DND-41 (cell line): ENCODE results near the gene SRP14.

Experiments
- ATAC-seq: fragments of 200-7000 bp; cut with Tn5 transposase; 3 replicates; pipeline ENCODE4 v1.9.1; 2021; ENCODE audit warnings: low read depth; ENCODE audit not compliant: insufficient read depth
- DNase-seq: peaks from one replicate; pipeline ENCODE4 v3.0.0-alpha.2; 2020
- H2AFZ ChIP-seq: 2 replicates; pipeline ENCODE4 v1.6.0; 2012; ENCODE audit warnings: low read depth, low read length
- H3K27ac ChIP-seq: 2 replicates; pipeline ENCODE4 v1.5.1; 2012; ENCODE audit warnings: low read length, inconsistent platforms
- H3K27me3 ChIP-seq: fragments of 200-600 bp; sonication (generic); 2 replicates; pipeline ENCODE4 v1.6.0; 2012; ENCODE audit warnings: low read length, mild to moderate bottlenecking, inconsistent platforms; ENCODE audit not compliant: insufficient read depth, poor library complexity
- H3K36me3 ChIP-seq: 2 replicates; pipeline ENCODE4 v1.5.1; 2012; ENCODE audit warnings: low read length, inconsistent platforms; ENCODE audit not compliant: insufficient read depth
- H3K4me1 ChIP-seq: 2 replicates; pipeline ENCODE4 v1.5.1; 2012; ENCODE audit warnings: mild to moderate bottlenecking, low read length; ENCODE audit not compliant: insufficient read depth
- H3K4me2 ChIP-seq: 2 replicates; pipeline ENCODE4 v1.6.0; 2012; ENCODE audit warnings: mild to moderate bottlenecking, moderate library complexity, low read length, inconsistent platforms; ENCODE audit not compliant: insufficient read depth
- H3K4me3 ChIP-seq, 2 experiments: fragments of 200-600 bp in 1 of 2; shearing (Covaris generic) in 1 of 2; 2 replicates each; pipeline ENCODE4 v1.5.1; 2012 to 2016; ENCODE audit warnings: inconsistent platforms in 2 of 2, low read length in 2 of 2, mild to moderate bottlenecking in 2 of 2, low read depth in 1 of 2, moderate library complexity in 1 of 2
- H3K79me2 ChIP-seq: 2 replicates; pipeline ENCODE4 v1.6.0; 2012; ENCODE audit warnings: low read length, inconsistent platforms; ENCODE audit not compliant: insufficient read depth
- H3K9ac ChIP-seq: 2 replicates; pipeline ENCODE4 v1.6.0; 2012; ENCODE audit warnings: low read depth, mild to moderate bottlenecking, inconsistent platforms, low read length, moderate library complexity
- H3K9me3 ChIP-seq: 2 replicates; pipeline ENCODE4 v1.5.1; 2012; ENCODE audit warnings: low read length, moderate library complexity, mild to moderate bottlenecking, inconsistent platforms; ENCODE audit not compliant: insufficient read depth, severe bottlenecking
- H4K20me1 ChIP-seq: 2 replicates; pipeline ENCODE4 v1.6.0; 2012; ENCODE audit warnings: low read length; ENCODE audit not compliant: insufficient read depth
- CTCF ChIP-seq: IDR thresholded peaks from 2 replicates; pipeline ENCODE4 v1.5.1; 2012; ENCODE audit warnings: borderline replicate concordance, low read length, moderate library complexity, mild to moderate bottlenecking; ENCODE audit not compliant: poor library complexity, severe bottlenecking; ENCODE audit errors: extremely low read depth
- EZH2 ChIP-seq: IDR thresholded peaks from 3 replicates; pipeline ENCODE4 v1.6.1; 2012; ENCODE audit warnings: borderline replicate concordance, low read depth, mild to moderate bottlenecking, moderate library complexity, low read length, inconsistent platforms; ENCODE audit not compliant: severe bottlenecking

SRP14 gene

GRCh38 chr15:40010686-40011085 is 28.3 kb downstream of the SRP14 start:
- no peak for TF ChIP-seq CTCF
- no peak for TF ChIP-seq EZH2
- Histone ChIP-seq H3K36me3 (peaks cover 67% of the 10 kb centered on the region), H3K4me1 (no peaks in the 10 kb centered on the region), H3K27ac (no peak overlapping the region), H2AFZ (no peak overlapping the region), H3K4me3 (no peak overlapping the region), H3K79me2 (no peaks in the 10 kb centered on the region), H3K4me2 (no peak overlapping the region), H3K9me3 (peaks cover 9% of the 10 kb centered on the region), H3K27me3 (no peaks in the 10 kb centered on the region), H3K9ac (no peak overlapping the region), H4K20me1 (no peaks in the 10 kb centered on the region)
- no peak for ATAC-seq
- no peak for DNase-seq

- H3K4me3 ChIP-seq, result no peak overlapping the region
- H4K20me1 ChIP-seq, result no peaks in the 10 kb centered on the region
- no peaks in the 10 kb centered on the region for H3K4me1 ChIP-seq
- no peak for ATAC-seq
- H3K79me2 ChIP-seq, result no peaks in the 10 kb centered on the region
- no peaks in the 10 kb centered on the region for H3K27me3 ChIP-seq
- no peaks in the 10 kb centered on the region for H3K9me3 ChIP-seq
- no peak overlapping the region for H3K4me2 ChIP-seq
- H2AFZ ChIP-seq, result no peak overlapping the region
- no peak overlapping the region for H3K27ac ChIP-seq
- no peak for DNase-seq
- no peak overlapping the region for H3K9ac ChIP-seq
- TF ChIP-seq EZH2 (no peak), CTCF (no peak)
- peaks cover 58% of the 10 kb centered on the region for H3K36me3 ChIP-seq
Measured at GRCh38 chr15:40008061-40008765, 30.8 kb downstream of the SRP14 start.

- ATAC-seq (no peak), DNase-seq (no peak)
- Histone ChIP-seq H4K20me1 (no peaks in the 10 kb centered on the region), H3K9me3 (no peaks in the 10 kb centered on the region), H3K4me3 (no peak overlapping the region), H2AFZ (no peak overlapping the region), H3K4me2 (no peak overlapping the region), H3K36me3 (peaks cover 48% of the 10 kb centered on the region), H3K79me2 (no peaks in the 10 kb centered on the region), H3K9ac (no peak overlapping the region), H3K27me3 (no peaks in the 10 kb centered on the region), H3K4me1 (no peaks in the 10 kb centered on the region), H3K27ac (no peak overlapping the region)
- TF ChIP-seq EZH2, result no peak
Measured at GRCh38 chr15:40006646-40007045, 32.3 kb downstream of the SRP14 start.

GRCh38 chr15:40006003-40006402 is 33.0 kb downstream of the SRP14 start:
- DNase-seq (no peak), ATAC-seq (no peak)
- Histone ChIP-seq H3K36me3 (peaks cover 46% of the 10 kb centered on the region), H3K27ac (no peak overlapping the region), H3K27me3 (no peaks in the 10 kb centered on the region), H2AFZ (no peak overlapping the region), H3K4me2 (no peak overlapping the region), H3K9me3 (no peaks in the 10 kb centered on the region), H4K20me1 (no peaks in the 10 kb centered on the region), H3K79me2 (no peaks in the 10 kb centered on the region), H3K9ac (no peak overlapping the region), H3K4me3 (no peak overlapping the region), H3K4me1 (no peaks in the 10 kb centered on the region)
- TF ChIP-seq EZH2 (no peak), CTCF (no peak)
